Amygdala (tissue), 56 donors: Measurements from ENCODE around the gene ARPIN.
"Not testable (repeated sequence)": the region's sequence is repeated elsewhere in the genome, so short reads cannot be mapped to it uniquely, and the experiment has no call there.

Source experiments
- DNase-seq, 56 donors: peaks; one replicate each; lab custom pipeline; 2025; lab: John Stamatoyannopoulos, UW

ARPIN gene

DNA sequence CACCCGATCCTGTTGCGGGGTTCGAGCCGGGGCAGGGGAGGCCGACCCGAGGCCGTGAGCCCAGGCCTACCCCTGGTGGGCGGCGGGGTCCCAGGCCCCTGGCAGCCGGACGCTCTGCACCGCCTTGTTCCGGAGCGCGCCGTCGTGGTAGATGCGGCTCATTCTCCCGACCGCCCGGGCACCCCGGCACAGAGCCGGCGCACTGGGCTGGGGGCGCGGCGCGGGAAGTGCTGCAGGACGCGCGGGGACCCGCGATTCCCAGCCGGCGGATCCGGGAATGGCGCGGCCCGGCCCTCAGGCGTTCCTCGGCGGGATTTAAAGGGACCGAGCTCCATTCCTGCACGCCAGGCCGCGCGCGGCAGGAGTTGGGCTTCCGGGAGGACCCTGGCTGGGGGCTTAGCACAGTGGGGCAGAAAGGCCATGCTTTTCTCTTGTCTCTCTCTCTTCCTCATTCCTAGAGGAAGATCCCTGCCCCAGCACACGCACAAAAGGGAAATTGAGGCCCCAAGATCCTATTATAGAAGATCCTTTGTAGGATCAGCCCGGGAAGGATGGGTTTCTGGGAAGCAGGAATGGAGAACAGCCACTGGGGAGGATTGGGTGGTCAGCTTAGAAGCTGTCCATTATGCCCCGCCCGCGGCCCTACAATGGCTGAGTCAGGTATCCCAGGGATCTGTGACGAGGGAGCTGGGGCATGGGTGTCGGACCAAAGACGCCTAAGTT, at the start of gene ARPIN:
ARPIN (minus strand) TSS at position 279 of the 723 bp plus-strand sequence; CDS start at position 162, 117 bp downstream.
- DNase-seq: peak in 39 of 56 donors; percentile 6 to 65 (median 23)

DNA sequence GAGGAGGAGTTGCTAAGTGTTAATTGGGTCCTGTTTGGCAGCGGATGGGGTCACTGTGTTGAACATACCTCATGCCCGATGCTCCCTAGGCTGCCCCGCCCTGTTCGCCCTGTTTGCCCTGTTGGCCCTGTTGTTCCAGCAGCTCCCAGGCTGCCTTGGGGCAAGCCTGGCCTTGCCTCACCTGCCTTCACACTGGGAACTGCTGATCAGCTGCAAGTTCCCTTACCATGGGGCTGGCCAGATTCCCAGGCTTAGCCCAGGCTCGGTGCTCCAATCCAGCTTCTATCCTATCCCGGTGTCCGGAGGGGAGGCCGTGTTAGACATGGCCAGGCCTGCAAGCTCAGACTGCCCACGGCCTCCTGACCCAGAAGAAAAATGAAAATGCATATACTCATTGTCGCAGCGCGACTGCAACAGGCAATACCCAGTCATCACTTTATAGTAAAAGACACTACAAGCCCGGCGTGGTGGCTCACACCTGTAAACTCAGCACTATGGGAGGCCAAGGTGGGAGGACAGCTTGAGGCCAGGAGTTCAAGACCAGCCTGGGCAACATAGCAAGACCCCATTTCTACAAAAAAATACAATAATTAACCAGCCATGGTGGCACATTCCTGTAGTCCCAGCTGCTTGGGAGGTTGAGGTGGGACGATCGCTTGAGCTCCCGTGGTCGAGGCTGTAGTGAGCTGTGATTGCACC, 45.5 kb upstream of the ARPIN start:
- no peak for DNase-seq

GRCh38 chr15:89955449-89955998, 42.8 kb upstream of the ARPIN start:
- not testable (repeated sequence) for DNase-seq

DNA sequence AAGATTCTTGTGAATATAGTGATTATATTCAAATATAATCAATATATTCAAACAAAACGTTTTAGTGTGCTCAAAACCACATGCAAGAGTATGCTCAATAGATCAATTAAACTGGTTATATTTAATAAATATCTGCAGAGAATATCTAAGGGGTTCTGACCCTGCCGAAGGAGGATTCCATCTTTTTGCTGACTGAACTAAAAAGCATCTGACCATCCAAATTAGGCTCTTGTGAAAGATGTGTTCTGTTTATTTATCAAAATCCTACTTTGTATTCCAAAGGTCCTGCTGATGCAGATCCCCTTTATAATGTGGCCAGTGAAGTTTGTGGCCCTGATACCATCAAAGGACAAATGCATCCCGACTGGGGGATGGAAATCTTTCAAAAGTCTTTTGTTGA, 41.8 kb upstream of the ARPIN start:
- no peak for DNase-seq

- DNase-seq: no peak
Observed at GRCh38 chr15:89948796-89949195, 36.0 kb upstream of the ARPIN start.

GRCh38 chr15:89947385-89947784, 34.6 kb upstream of the ARPIN start:
- DNase-seq: no peak

- DNase-seq: no peak
Observed at GRCh38 chr15:89946681-89947299, 34.0 kb upstream of the ARPIN start.

DNA sequence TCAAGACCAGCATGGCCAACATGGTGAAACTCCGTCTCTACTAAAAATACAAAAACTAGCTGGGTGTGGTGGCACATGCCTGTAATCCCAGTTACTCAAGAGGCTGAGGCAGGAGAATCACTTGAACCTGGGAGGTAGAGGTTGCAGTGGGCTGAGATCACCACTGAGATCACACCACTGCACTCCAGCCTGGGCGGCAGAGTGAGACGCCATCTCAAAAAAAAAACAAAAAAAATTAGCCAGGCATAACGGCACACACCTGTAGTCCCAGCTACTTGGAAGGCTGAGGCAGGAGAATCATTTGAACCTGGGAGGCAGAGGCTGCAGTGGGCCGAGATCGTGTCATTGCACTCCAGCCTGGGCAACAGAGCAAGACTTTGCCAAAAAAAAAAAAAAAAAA, 31.0 kb upstream of the ARPIN start:
- DNase-seq: not testable (repeated sequence)

DNA sequence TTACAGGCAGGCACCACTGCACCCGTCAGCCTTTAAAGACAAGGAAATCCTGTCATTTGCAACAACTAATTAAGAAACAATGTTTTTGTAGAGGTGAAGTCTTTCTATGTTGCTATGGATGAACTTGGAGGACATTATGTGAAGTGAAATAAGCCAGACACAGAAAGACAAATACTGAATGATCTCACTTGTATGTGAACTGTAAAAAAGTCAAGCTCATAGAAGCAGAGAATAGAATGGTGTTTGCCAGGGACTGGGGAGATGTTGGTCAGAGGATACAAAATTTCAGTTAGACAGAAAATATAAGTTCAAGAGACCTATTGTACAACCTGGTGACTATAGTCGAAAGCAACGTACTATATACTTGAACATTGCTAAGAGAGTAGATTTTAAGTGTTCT, 27.2 kb upstream of the ARPIN start:
- DNase-seq: no peak

DNA sequence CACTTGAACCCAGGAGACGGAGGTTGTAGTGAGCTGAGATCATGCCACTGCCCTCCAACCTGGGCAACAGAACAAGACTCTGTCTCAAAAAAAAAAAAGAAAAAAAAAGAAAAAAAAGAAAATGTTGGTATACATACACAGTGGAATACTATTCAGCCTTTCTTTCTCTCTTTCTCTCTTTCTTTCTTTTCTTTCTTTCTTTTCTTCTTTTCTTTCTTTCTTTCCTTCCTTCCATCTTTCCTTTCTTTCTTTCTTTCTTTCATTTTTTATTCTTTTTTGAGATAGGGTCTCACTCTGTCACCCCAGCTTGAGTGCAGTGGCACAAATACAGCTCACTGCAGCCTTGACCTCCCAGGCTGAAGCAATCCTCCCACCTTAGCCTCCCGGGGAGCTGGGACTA, 26.6 kb upstream of the ARPIN start:
- not testable (repeated sequence) for DNase-seq

GRCh38 chr15:89937365-89938350, 24.9 kb upstream of the ARPIN start:
- DNase-seq: no peak

- DNase-seq: no peak
Observed at GRCh38 chr15:89936786-89937265, 24.1 kb upstream of the ARPIN start.

GRCh38 chr15:89936051-89936785, 23.5 kb upstream of the ARPIN start:
- DNase-seq: no peak

GRCh38 chr15:89932880-89933279, 20.1 kb upstream of the ARPIN start:
- no peak for DNase-seq

GRCh38 chr15:89928421-89928820, 15.7 kb upstream of the ARPIN start:
- no peak for DNase-seq

DNA sequence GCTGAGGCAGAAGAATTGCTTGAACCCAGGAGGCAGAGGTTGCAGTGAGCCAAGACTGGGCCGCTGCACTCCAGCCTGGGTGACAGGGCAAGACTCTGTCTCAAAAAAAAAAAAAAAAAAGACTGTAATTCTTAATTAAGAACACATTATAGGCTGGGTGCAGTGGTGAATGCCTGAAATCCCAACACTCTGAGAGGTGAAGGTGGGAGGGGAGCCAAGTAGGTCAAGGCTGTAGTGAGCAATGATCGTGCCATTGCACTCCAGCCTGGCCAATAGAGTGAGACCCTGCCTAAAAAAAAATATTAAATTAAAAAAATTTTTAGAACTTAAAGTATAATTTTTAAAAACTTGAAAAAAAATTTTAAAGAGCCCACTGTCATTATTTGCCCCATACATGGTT, 13.4 kb upstream of the ARPIN start:
- no peak for DNase-seq

- DNase-seq: no peak
Observed at GRCh38 chr15:89917442-89918101, 4.8 kb upstream of the ARPIN start.

DNA sequence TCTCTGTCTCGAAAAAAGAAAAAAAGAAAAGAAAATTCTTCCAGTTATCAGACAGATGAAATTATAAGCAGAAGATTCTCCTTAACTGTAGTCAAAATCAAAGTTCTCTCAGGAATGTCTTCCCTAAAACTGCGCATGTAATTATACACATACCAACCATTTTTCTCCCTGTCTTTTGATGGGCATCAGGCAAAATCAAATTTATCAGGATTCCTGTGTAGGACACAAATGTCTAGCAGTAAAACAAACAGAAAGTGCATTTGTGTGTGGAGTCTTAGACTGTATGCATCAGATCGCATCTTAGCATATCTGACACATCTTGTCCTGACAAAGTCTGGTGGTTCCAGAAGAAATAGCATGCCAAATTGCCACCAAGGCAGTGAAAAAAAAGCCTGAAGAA, 3.9 kb upstream of the ARPIN start:
- no peak for DNase-seq
